HepG2 (cell line): Measurements from ENCODE around the gene TKTL2. TPM values are rescaled to one million over a fixed set of nuclear protein-coding genes. Genes with fewer than 3 reads are reported as not detected.

ENCODE experiments used
- ATAC-seq: fragments of 200-7000 bp; cut with Tn5 transposase; 3 replicates; pipeline ENCODE4 v1.9.1; 2020; ENCODE audit warnings: mild to moderate bottlenecking, moderate library complexity
- BruUV-seq: library from RNA; stranded (reverse); fragments of 400-500 nt; replicated peaks from 2 replicates; lab custom pipeline; 2021; lab: Mats Ljungman, UMichigan
- CTCF ChIA-PET: fragments of 300-600 bp; formaldehyde crosslinking; extraction: SDS; loops from one replicate; lab custom pipeline; 2021; ENCODE audit warnings: low total read pairs, inconsistent platforms, low intra/inter-chr PET ratio; lab: Yijun Ruan, JAX
- POLR2A ChIA-PET: fragments of 350-600 bp; sonication (Branson Sonifier 250); formaldehyde crosslinking; loops from one replicate; lab custom pipeline; 2020; ENCODE audit warnings: antibody characterized with exemption, inconsistent platforms; lab: Yijun Ruan, JAX
- DNase-seq: peaks from one replicate; pipeline ENCODE4 v3.0.0-alpha.2; 2015; ENCODE audit warnings: low spot score
- FAIRE-seq: peaks from 3 replicates; lab custom pipeline; 2011; peaks lifted over from hg19 to GRCh38; lab: Jason Lieb, UNC
- H2AFZ ChIP-seq: one replicate; pipeline ENCODE4 v1.6.1; 2011; ENCODE audit warnings: low read length, inconsistent platforms
- H3K27ac ChIP-seq: fragments of 300-600 bp; 3 replicates; pipeline ENCODE4 v1.8.0; 2011; ENCODE audit warnings: mixed run types, mild to moderate bottlenecking, mixed read lengths, low read length, inconsistent platforms; ENCODE audit not compliant: insufficient read depth; ENCODE audit errors: extremely low read length
- H3K27me3 ChIP-seq, 2 experiments: fragments of 200-600 bp in 1 of 2; 2 replicates in 1 of 2; 3 replicates in 1 of 2; pipeline versions ENCODE4 v1.6.0 to v1.8.0; 2011; ENCODE audit warnings: low read length in 2 of 2, mild to moderate bottlenecking in 2 of 2, moderate library complexity in 2 of 2, inconsistent platforms in 1 of 2; ENCODE audit not compliant: insufficient read depth in 2 of 2, control insufficient read depth in 1 of 2
- H3K36me3 ChIP-seq, 2 experiments: fragments of 200-600 bp in 1 of 2; replicated peaks in 1 of 2; 2 replicates in 1 of 2; 3 replicates in 1 of 2; pipeline versions ENCODE4 v1.5.1 to v1.8.0; 2011; ENCODE audit warnings: low read length in 2 of 2, inconsistent platforms in 1 of 2; ENCODE audit not compliant: insufficient read depth in 2 of 2, control insufficient read depth in 1 of 2
- H3K4me1 ChIP-seq: 2 replicates; pipeline ENCODE4 v1.5.1; 2012; ENCODE audit warnings: low read length, inconsistent platforms; ENCODE audit not compliant: insufficient read depth
- H3K4me2 ChIP-seq: 2 replicates; pipeline ENCODE4 v1.6.0; 2011; ENCODE audit warnings: low read depth, low read length, inconsistent platforms
- H3K4me3 ChIP-seq, 3 experiments: fragments of 200-600 bp in 1 of 3; sonication (generic), shearing (Covaris generic) in 1 of 3; replicated peaks in 1 of 3; 2 replicates each; pipeline ENCODE4 v1.5.1; 2011 to 2016; ENCODE audit warnings: low read length in 3 of 3, inconsistent platforms in 2 of 3, low read depth in 2 of 3, mild to moderate bottlenecking in 2 of 3, control low read depth in 1 of 3, mixed read lengths in 1 of 3; ENCODE audit not compliant: insufficient read depth in 1 of 3
- H3K79me2 ChIP-seq: one replicate; pipeline ENCODE4 v1.6.1; 2011; ENCODE audit warnings: low read length, inconsistent platforms; ENCODE audit not compliant: insufficient read depth
- H3K9ac ChIP-seq: 2 replicates; pipeline ENCODE4 v1.6.0; 2011; ENCODE audit warnings: mild to moderate bottlenecking, low read depth, low read length, inconsistent platforms; ENCODE audit not compliant: insufficient read depth
- H3K9me3 ChIP-seq: 2 replicates; pipeline ENCODE4 v1.5.1; 2012; ENCODE audit warnings: mild to moderate bottlenecking, low read length
- H4K20me1 ChIP-seq: 2 replicates; pipeline ENCODE4 v1.6.0; 2011; ENCODE audit warnings: inconsistent platforms, mild to moderate bottlenecking, low read length, moderate library complexity; ENCODE audit not compliant: insufficient read depth
- ATM ChIP-seq: fragments of 450-650 bp; IDR thresholded peaks from 2 replicates; pipeline ENCODE4 v1.7.1; 2017; ENCODE audit warnings: mild to moderate bottlenecking, borderline replicate concordance
- E2F2 ChIP-seq: sonication (generic); formaldehyde crosslinking; IDR thresholded peaks from 2 replicates; pipeline ENCODE4 v1.4.0; 2020; ENCODE audit warnings: missing genetic modification reagents, borderline replicate concordance
- MNT ChIP-seq: fragments of 450-650 bp; IDR thresholded peaks from 2 replicates; pipeline ENCODE4 v1.6.1; 2016
- ZNF513 ChIP-seq: sonication (generic); formaldehyde crosslinking; conservative IDR thresholded peaks from 2 replicates; pipeline ENCODE4 v1.5.0; 2020; ENCODE audit warnings: missing genetic modification reagents
- ZNF678 ChIP-seq: sonication (generic); formaldehyde crosslinking; IDR thresholded peaks from 2 replicates; pipeline ENCODE4 v1.4.0; 2020; ENCODE audit warnings: mild to moderate bottlenecking, missing genetic modification reagents
- WGBS: methylation state at CpG from one replicate; pipeline ENCODE4 v1.1.6; 2017; ENCODE audit warnings: low lambda C conversion rate; 5-methylcytosine and 5-hydroxymethylcytosine counted together
- in situ Hi-C: cut with HindIII; loops from 2 replicates; pipeline ENCODE4 v1.10.0; 2017; ENCODE audit warnings: low pct_unique_long_range_greater_than_20kb; ENCODE audit not compliant: extremely low pct_ligation_motif_present
- intact Hi-C: fragments of 100-400 bp; cut with micrococcal nuclease; formaldehyde crosslinking; loops from one replicate; pipeline ENCODE4 v1.10.0; 2022; ENCODE audit not compliant: unreplicated experiment
- polyA plus RNA-seq, 8 experiments: library from polyadenylated mRNA; depleted of rRNA in 3 of 8; stranded (reverse) in 7 of 8; unstranded in 1 of 8; fragments of >200 nt; fragmentation: Illumina TruSeq in 4 of 8; extraction: Trizol in 4 of 8; gene quantifications; 2 replicates each; pipeline versions ENCODE4 v1.2.1 to v1.2.3, GENCODE V29; 2011 to 2016; ENCODE audit warnings: low read depth in 4 of 8, missing spikeins in 1 of 8, mixed read lengths in 1 of 8; ENCODE audit not compliant: insufficient read depth in 1 of 8
- total RNA-seq, 5 experiments: library from RNA; depleted of rRNA; stranded (reverse); fragments of >200 nt; fragmentation: Illumina TruSeq; extraction: Trizol; gene quantifications; 2 replicates each; pipeline ENCODE4 v1.2.3, GENCODE V29; 2016; ENCODE audit warnings: low read depth in 1 of 5

Gene TKTL2
- total and polyA plus RNA-seq, 2 of the 13 experiments (the other 11 are each of a cell fraction or from before 2014, with no cell fraction given): not detected

GRCh38 chr4:163492951-163493504 lies 19.5 kb upstream of the TKTL2 start (continued):
- TF ChIP-seq E2F2 (CRISPR knock-in tag) (no peak), ZNF678 (CRISPR knock-in tag) (no peak), ZNF513 (CRISPR knock-in tag) (no peak)

- ATAC-seq: no peak
- Histone ChIP-seq H3K27me3 (peaks cover 0 to under 1% of the 10 kb centered on the region in 2 experiments; a peak in 1 of 5 replicates), H3K4me2 (no peak overlapping the region), H3K4me1 (no peaks in the 10 kb centered on the region), H2AFZ (no peak overlapping the region), H3K9ac (no peak overlapping the region), H4K20me1 (no peaks in the 10 kb centered on the region), H3K9me3 (no peaks in the 10 kb centered on the region), H3K36me3 (no peaks in the 10 kb centered on the region), H3K79me2 (peaks cover under 1% of the 10 kb centered on the region), H3K4me3 (no peak overlapping the region), H3K27ac (no peak overlapping the region)
- TF ChIP-seq MNT (no peak), ATM (no peak)
- in situ Hi-C loops (no loop called here), intact Hi-C loops (no loop called here)
- no peak for DNase-seq
- 4% methylated on average over 1 of the region's 1 CpG for WGBS
- ChIA-PET POLR2A (no interaction called here), CTCF (no interaction called here)
- FAIRE-seq: no peak
- BruUV-seq: no TSS peak
These were observed 16.4 kb upstream of the TKTL2 start for GRCh38 chr4:163489929-163490328.
